GM03348 (cell line): ENCODE results near the gene GPR6.

Experiments used
- DNase-seq: peaks from one replicate; pipeline ENCODE4 v3.0.0; 2012; ENCODE audit warnings: low spot score

The GPR6 gene

DNA sequence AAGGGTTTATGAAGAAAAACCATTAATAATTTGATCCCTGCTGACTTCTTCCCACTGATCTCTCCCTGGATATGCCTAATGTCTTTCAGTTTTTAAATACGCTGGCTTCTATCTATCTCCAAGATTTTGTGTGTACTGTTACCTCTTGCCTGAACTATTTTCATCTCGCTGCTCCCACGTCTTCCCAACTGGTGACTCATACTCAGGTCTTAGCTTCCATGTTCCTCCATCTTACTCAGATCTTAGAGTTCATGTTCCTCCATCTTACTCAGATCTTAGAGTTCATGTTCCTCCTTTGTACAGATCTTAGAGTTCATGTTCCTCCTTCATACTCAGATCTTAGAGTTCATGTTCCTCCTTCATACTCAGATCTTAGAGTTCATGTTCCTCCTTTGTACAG, 21.6 kb downstream of the GPR6 start:
- DNase-seq, result no peak

- DNase-seq, result no peak
Measured at GRCh38 chr6:110002676-110003075, 24.6 kb downstream of the GPR6 start.

DNA sequence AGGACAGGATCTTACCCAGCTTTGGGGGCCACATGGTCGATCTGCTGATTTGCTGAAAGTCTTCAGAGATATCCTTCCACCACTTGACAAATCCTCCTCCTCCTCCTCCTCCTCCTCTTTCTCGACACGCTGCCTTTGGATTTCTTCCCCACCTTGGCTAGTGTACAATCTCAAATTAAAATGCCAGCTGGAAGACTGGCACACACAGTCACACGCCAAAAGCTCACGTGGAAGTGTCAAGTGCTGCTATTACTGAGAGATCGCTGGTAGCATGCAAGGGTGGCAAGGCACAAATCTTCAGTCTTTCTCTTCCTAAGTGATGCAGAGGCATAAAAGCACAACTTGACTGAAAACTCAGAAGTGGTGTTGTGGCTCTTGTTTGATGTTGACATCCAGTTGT, 35.3 kb downstream of the GPR6 start:
- DNase-seq, result no peak

DNA sequence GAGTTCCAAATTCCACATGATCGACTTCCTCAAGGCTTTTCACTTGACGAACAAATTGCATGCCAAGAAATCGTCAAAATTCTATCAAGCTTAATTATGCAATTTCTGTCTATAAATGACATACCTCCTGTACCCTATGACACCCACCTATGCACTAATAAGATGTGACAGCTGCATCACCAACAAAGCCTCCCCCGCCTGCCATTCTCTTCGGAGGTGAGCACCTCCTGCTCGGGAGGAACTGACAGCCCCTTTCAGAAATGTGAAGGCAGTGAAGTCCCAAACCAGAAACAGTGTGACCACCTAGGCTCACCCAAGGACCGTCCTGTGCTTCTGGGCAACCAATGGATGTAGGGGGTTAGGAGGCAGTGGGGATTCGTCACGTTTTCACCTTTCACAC, 37.1 kb downstream of the GPR6 start:
- no peak for DNase-seq

DNA sequence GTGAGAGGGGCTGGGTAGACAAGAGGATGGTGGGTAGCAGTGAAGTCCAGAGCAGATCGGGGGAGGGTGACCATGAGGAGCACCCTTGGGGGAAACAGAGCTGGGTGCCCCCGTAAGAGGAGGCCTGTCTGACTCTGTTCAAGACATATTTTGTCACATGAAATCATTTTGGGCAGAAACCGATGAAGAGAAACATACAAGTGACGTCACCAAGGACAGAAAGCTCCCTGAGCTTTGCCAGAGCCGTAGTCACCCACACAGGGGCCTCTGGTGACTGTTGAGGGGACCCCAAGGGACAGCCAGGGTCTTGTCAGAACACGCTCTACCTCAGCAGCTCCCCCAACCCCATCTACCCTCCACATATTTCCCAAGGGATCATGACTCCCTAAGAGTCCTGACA, 39.2 kb downstream of the GPR6 start:
- DNase-seq, result no peak

DNA sequence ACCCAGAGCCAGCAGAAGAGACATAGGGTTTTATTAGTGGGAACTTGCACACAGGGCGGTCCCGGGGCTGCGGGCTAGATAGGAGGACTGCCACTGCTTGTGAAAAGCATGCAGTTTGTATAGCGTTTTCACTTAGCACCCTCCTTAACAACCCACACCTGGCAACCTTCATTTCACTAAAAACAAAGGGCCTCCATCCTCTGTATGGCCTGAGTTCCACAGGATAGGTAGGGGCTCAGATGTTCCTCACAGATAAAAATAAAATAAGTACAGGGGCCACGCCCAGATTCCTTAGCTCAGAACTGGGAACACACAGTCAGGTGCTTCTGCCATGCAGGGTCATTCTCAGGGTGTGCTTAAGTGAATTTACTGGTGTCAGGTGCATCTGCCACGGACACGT, 39.8 kb downstream of the GPR6 start:
- DNase-seq, result no peak

DNA sequence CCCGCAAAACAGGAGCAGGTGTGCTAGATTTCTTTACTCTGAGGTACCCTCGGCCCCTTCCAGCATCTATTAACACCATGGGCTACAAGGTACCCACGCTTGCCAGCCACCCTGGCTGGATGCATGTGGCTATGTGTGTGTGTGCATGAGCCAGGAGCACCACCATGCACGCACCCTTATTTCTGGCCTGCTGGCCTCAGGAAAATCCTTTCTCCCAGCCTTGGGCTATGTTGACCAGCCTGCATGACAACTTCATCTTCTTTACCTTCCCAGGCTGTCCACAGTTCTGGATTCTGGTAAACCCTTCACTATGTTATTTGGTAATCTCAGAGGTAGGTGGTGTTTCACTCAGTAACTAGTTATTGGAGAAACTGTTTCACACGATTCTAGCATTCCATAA, 40.4 kb downstream of the GPR6 start:
- no peak for DNase-seq

DNA sequence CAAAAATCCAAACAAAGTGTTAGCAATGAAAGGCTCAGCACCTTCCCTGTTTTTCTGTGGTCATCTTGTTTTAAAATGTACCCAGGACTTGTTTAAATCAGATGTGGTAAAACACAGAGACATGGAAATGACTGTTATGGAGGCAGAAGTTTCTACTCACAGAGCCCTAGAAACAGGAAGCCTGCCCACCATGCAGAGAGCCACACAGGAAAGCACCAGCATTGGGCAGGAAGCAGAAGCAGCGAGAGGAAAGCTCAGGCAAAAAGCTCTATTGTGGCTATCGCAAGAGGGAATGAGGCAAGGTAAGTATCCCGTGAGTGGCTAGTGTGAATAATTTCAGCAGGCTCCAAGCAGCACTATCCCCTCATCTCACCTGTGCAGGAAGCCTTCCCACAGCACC, 42.8 kb downstream of the GPR6 start:
- no peak for DNase-seq

- DNase-seq, result no peak
Measured at GRCh38 chr6:110029144-110029543, 51.0 kb downstream of the GPR6 start.
